Esophagus (tissue), 2 donors: ENCODE data around the gene KREMEN1. TPM values are rescaled to one million over a fixed set of nuclear protein-coding genes. Genes with fewer than 3 reads are reported as not detected.
A peak's percentile ranks its signal among the peaks of the same experiment; 100 is the strongest.

Experiments
- H3K27ac ChIP-seq, 2 donors: one replicate each; pipeline ENCODE4 v1.5.1; 2013; ENCODE audit warnings: low read depth in 2 of 2, mild to moderate bottlenecking in 2 of 2, inconsistent platforms in 1 of 2, low read length in 1 of 2, moderate library complexity in 1 of 2
- H3K27me3 ChIP-seq, 2 donors: one replicate each; pipeline ENCODE4 v1.6.1; 2013; ENCODE audit warnings: low read length in 2 of 2, control low read depth in 1 of 2, mild to moderate bottlenecking in 1 of 2; ENCODE audit not compliant: insufficient read depth in 2 of 2, control insufficient read depth in 1 of 2
- H3K36me3 ChIP-seq, 2 donors: one replicate each; pipeline ENCODE4 v1.6.1; 2013; ENCODE audit warnings: low read length in 1 of 2; ENCODE audit not compliant: control insufficient read depth in 2 of 2, insufficient read depth in 2 of 2
- H3K4me1 ChIP-seq, 2 donors: one replicate each; pipeline ENCODE4 v1.6.1; 2013; ENCODE audit warnings: low read length in 1 of 2; ENCODE audit not compliant: control insufficient read depth in 2 of 2, insufficient read depth in 2 of 2
- H3K4me3 ChIP-seq, 2 donors: one replicate each; pipeline ENCODE4 v1.5.1; 2013; ENCODE audit warnings: low read length in 2 of 2, mild to moderate bottlenecking in 2 of 2, low read depth in 1 of 2, moderate library complexity in 1 of 2
- H3K9me3 ChIP-seq, 2 donors: one replicate each; pipeline ENCODE4 v1.6.1; 2013; ENCODE audit warnings: mild to moderate bottlenecking in 2 of 2, low read depth in 1 of 2, low read length in 1 of 2, moderate library complexity in 1 of 2; ENCODE audit not compliant: control insufficient read depth in 2 of 2, insufficient read depth in 1 of 2
- WGBS, 2 donors: extraction: QIAGEN DNeasy Blood & Tissue Kit; methylation state at CpG; one replicate each; pipeline ENCODE4 v1.1.7; 2013; 5-methylcytosine and 5-hydroxymethylcytosine counted together
- polyA plus RNA-seq, 2 donors: library from polyadenylated mRNA; stranded (reverse); fragments of 200-250 nt; gene quantifications; one replicate each; pipeline ENCODE4 v1.2.3, GENCODE V29; 2013
- donor health status: healthy with polysubstance abuse.
- donor health status: Bipolar disorder and iron deficiency.

The KREMEN1 gene
- polyA plus RNA-seq, 2 donors = 29.1 to 31.4 TPM

DNA sequence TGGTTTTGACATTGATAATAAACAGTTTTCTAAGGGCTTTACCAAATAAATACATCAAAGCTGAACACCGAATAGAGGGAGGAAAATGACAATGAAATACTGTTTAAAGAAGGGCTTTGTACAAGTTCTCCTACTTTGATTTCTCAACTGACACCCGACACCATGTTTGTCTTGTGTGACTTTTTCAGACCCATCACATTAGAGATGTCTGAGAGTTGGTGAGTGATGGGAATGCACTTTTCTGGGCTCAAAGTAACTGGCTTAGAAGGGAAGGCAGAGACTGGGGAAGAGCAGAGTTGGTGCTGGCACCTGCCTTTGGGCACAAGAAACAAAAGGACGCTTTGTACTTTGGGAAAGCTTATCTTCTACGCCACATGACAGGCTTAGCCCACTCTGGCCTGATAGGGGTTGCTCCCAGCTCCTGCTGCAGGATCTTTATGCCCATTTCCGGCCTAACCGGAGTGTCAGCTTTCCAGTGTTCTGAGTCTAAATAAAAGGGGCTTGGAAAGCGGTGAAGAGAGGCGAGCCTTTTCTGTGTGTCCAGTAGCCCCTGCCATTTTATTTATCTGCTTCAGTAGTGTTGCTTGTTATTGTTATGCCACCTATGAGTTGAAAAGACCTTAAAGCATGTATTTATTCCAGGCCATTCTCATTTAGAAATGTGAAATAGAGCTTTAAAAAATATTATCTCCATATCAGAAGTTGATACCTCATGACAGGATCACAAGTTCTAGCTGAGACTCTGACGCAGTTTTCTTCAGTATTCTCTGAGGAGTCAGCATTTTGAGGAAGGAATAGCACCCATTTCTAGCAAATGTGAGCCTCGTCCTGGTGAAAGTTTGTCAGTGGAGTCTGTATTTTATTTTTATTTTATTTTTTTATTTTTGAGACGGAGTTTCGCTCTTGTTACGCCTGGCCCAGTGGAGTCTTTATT is 24.2 kb downstream of the KREMEN1 start:
- Histone ChIP-seq H3K4me1 (no peaks in the 10 kb centered on the region), H3K36me3 (peaks cover 7 to 14% of the 10 kb centered on the region in 2 donors), H3K4me3 (no peak overlapping the region), H3K9me3 (no peaks in the 10 kb centered on the region), H3K27ac (no peak overlapping the region), H3K27me3 (no peaks in the 10 kb centered on the region)
- 71 to 83% methylated on average over 13 of the region's 13 CpGs for WGBS, 2 donors

DNA sequence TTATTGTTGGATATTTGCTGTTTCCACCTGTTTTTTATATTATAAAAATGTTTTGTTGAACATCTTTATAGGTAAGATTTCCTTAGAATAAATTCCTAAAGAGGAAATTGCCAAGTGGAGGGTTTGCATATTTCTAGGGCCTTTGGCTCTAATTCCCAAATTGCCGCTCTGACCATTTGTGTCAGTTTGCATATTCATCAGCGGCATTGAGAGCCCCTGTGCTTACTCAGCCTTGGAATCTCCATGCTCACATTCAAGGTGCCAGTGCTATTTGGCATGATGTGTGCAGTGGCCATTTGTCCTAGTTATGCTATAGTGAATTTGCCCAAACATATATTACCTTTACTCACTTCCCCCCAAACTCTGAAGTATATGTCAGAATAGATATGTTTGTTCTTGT is 25.5 kb downstream of the KREMEN1 start:
- Histone ChIP-seq H3K4me1 (no peaks in the 10 kb centered on the region), H3K27ac (no peak overlapping the region), H3K27me3 (no peaks in the 10 kb centered on the region), H3K9me3 (no peaks in the 10 kb centered on the region), H3K36me3 (peaks cover 7 to 17% of the 10 kb centered on the region in 2 donors), H3K4me3 (no peak overlapping the region)
- 94 to 95% methylated on average over 2 of the region's 2 CpGs for WGBS, 2 donors

DNA sequence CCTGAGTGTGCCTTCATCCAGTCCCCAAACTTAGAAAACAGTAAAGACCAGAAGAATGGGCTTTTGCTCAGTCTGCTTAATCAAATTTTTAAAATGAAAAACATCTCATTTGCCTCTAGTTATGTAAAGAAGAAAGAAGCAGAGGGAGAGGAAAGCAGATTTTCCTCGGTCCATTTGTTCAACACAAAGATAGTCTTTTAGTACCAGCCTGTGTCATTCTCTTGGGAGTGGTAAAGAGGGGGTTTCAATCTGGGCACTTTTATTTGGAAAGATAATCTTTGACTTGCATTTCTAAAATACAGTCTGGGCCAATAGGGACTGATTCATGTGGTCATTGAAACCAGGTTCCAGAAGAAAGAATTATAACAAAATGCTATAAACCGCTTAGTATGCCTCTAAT is 29.5 kb downstream of the KREMEN1 start:
- H3K27ac ChIP-seq = no peak overlapping the region
- H3K27me3 ChIP-seq = no peaks in the 10 kb centered on the region
- no peaks in the 10 kb centered on the region for H3K9me3 ChIP-seq
- no peaks in the 10 kb centered on the region for H3K4me1 ChIP-seq
- no peak overlapping the region for H3K4me3 ChIP-seq
- WGBS, 2 donors = 91 to 93% methylated on average over 2 of the region's 2 CpGs
- H3K36me3 ChIP-seq = peaks cover 4 to 6% of the 10 kb centered on the region in 2 donors

DNA sequence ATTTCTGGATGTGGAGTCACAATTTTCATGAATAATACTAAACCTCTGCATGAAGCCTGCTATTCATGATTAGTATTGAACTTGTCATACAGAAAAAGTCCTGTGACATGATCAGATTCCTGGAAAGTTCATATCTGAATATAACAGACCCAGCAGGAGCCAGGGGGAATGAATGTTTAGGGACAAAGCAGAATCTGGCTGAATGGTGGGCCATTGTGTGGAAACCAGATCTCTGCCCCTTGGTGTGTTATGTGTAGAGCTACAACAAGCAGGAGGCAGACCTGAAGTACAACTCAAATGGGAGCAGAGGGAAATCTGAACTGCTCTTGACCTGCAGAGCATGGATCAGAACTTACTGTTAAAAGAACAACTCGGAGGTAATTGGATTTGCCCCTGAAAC is 30.3 kb downstream of the KREMEN1 start:
- Histone ChIP-seq H3K27me3 (no peaks in the 10 kb centered on the region), H3K36me3 (peaks cover 4 to 6% of the 10 kb centered on the region in 2 donors), H3K9me3 (no peaks in the 10 kb centered on the region), H3K27ac (no peak overlapping the region), H3K4me3 (no peak overlapping the region), H3K4me1 (no peaks in the 10 kb centered on the region)
- 84 to 88% methylated on average over 1 of the region's 1 CpG for WGBS, 2 donors

DNA sequence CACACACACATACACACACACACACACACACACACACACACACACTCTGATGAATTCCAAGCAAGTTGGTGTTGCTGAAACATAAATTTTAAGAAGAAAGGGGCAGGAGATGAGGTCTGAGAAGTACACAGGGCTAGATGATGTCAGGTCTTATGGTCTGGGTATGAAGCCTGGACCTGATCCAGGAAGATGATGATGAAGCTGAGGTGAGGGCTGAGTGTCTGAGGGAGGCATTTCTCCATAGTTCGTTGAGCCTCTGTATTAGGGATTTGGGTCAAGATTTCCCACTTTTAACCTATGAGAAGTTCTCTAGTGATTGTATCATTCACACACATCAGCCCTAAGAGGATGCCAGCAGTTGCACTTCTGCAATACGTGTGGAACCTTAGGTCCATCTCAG is 32.6 kb downstream of the KREMEN1 start:
- Histone ChIP-seq H3K9me3 (no peaks in the 10 kb centered on the region), H3K4me1 (no peaks in the 10 kb centered on the region), H3K27me3 (no peaks in the 10 kb centered on the region), H3K27ac (peak overlapping the region in 1 of 2 donors; percentile 3), H3K36me3 (peaks cover 3% of the 10 kb centered on the region in 2 donors), H3K4me3 (no peak overlapping the region)
- WGBS, 2 donors = 68 to 74% methylated on average over 2 of the region's 2 CpGs

DNA sequence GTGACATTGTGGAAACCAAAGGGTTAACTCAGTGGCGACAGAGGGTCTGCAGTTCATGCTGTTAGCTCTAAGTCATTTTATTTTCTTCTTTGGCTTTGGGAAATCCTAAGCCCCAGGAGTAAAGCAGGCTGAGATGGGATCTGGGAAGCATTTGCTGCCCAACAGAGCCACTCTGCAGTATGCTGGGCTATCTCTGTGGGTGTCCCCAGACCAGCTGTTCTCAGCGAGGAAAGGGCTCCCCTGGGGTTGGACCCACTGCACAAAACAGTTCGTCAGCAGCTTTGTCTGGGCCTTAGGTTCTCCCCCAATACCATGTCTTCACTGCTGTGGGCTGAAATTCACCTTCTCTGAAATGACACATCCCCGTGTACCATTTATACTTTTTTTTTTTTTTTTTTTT is 34.0 kb downstream of the KREMEN1 start:
- no peaks in the 10 kb centered on the region for H3K9me3 ChIP-seq
- peaks cover 3 to 5% of the 10 kb centered on the region in 2 donors for H3K36me3 ChIP-seq
- H3K27ac ChIP-seq = no peak overlapping the region
- no peaks in the 10 kb centered on the region for H3K4me1 ChIP-seq
- 63 to 69% methylated on average over 4 of the region's 4 CpGs for WGBS, 2 donors
- H3K27me3 ChIP-seq = no peaks in the 10 kb centered on the region
- H3K4me3 ChIP-seq = no peak overlapping the region

DNA sequence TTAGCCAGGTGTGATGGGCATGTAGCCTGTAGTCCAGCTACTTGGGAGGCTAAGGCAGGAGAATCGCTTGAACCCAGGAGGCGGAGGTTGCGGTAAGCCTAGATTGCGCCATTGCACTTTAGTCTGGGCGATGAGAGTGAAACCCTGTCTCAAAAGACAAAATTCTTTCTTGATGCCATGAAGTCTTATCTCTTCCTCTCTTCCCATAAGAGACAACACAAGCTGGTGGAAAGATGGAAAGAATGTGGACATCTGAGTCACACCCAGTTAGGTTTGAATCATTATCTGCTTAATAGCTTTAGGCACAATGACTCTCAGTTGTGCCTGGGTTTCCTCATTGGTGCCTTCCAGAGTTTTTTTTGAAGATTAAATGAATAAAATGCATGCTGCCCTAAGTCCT is 35.3 kb downstream of the KREMEN1 start:
- WGBS, 2 donors = 96 to 99% methylated on average over 5 of the region's 5 CpGs
- Histone ChIP-seq H3K4me1 (peaks cover 0 to 2% of the 10 kb centered on the region in 2 donors), H3K27me3 (no peaks in the 10 kb centered on the region), H3K27ac (no peak overlapping the region), H3K4me3 (no peak overlapping the region), H3K36me3 (peaks cover 0 to 5% of the 10 kb centered on the region in 2 donors), H3K9me3 (no peaks in the 10 kb centered on the region)

DNA sequence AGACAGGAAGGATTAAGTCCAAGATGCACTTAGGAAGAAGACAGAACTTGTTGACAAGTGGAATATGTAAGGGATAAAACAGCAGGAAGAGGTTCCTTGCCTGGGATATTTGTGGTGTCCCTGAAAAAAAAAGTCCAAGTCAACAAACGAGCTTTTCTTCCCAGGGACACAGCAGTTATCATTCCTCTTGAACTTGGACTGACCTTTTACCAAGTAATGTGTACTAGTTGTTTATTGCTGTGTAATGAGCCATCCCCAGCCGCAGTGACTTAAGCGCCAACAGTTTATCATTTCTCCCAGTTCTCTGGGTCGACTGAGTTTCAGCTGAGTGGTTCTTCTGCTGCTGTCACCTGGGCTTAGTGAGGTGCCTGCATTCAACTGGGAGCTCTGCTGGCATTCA is 37.0 kb downstream of the KREMEN1 start:
- H3K4me1 ChIP-seq = peaks cover 0 to 2% of the 10 kb centered on the region in 2 donors
- no peak overlapping the region for H3K27ac ChIP-seq
- 72 to 73% methylated on average over 4 of the region's 4 CpGs for WGBS, 2 donors
- H3K36me3 ChIP-seq = peaks cover 0 to 5% of the 10 kb centered on the region in 2 donors
- no peaks in the 10 kb centered on the region for H3K27me3 ChIP-seq
- H3K4me3 ChIP-seq = no peak overlapping the region
- H3K9me3 ChIP-seq = no peaks in the 10 kb centered on the region

DNA sequence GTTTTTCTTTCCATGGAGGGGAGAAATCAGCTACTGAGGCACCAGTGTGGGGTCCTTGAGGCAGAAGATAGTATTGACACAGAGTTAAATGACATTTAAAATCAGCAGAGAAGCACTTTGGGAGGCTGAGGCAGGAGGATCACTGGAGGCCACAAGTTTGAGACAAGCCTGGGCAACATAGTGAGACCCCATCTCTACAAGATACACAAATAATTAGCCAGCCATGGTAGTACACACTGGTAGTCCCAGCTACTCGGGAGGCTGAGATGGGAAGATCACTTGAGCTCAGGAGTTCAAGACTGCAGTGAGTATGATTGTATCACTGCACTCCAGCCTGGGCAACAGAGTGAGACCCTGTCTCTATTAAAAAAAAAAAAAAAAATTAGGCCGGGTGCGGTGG is 38.1 kb downstream of the KREMEN1 start:
- 92 to 97% methylated on average over 3 of the region's 3 CpGs for WGBS, 2 donors
- H3K4me3 ChIP-seq = no peak overlapping the region

DNA sequence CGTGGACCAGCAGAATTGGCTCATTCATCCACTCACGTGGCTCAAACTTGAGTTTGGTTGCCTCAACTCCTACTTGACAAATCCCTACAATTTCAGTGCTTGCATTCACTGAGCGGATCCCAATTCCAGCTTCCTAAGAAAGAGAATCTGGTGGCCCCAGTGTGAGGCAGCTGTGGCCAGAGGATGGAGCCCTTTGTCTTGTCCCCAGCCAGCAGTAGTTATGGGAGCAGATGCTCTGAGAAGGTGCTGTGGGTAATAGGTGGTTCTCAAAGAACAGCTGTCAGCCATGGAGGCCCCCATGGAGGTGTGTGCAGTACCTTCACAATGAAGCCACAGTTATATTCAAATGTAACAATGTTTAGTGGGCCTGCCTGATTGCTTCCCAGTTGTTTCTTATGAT is 39.3 kb downstream of the KREMEN1 start:
- Histone ChIP-seq H3K4me1 (peaks cover 0 to 2% of the 10 kb centered on the region in 2 donors), H3K36me3 (peaks cover 2 to 5% of the 10 kb centered on the region in 2 donors), H3K27ac (no peak overlapping the region), H3K4me3 (no peak overlapping the region), H3K9me3 (no peaks in the 10 kb centered on the region), H3K27me3 (no peaks in the 10 kb centered on the region)
- WGBS, 2 donors = 85 to 87% methylated on average over 3 of the region's 3 CpGs

More for the DNA sequence above, 38.1 kb downstream of the KREMEN1 start:
- Histone ChIP-seq H3K36me3 (peaks cover 0 to 5% of the 10 kb centered on the region in 2 donors), H3K27me3 (no peaks in the 10 kb centered on the region), H3K4me1 (peaks cover 0 to 2% of the 10 kb centered on the region in 2 donors), H3K27ac (no peak overlapping the region), H3K9me3 (no peaks in the 10 kb centered on the region)
